LHCN-M2 (cell line): ENCODE results near the gene NDC1. TPM values are rescaled to one million over a fixed set of nuclear protein-coding genes. Genes with fewer than 3 reads are reported as not detected.
"Not testable (repeated sequence)": the region's sequence is repeated elsewhere in the genome, so short reads cannot be mapped to it uniquely, and the experiment has no call there.

Source experiments
- DNase-seq: peaks from one replicate; pipeline ENCODE4 v3.0.0-alpha.2; 2012; ENCODE audit warnings: low read depth
- total RNA-seq: library from RNA; depleted of rRNA; stranded (reverse); fragments of >200 nt; gene quantifications from 2 replicates; pipeline ENCODE4 v1.2.3, GENCODE V29; 2014

Gene NDC1
- total RNA-seq, 1 experiment from 2014 or later = 42.0 TPM

DNA sequence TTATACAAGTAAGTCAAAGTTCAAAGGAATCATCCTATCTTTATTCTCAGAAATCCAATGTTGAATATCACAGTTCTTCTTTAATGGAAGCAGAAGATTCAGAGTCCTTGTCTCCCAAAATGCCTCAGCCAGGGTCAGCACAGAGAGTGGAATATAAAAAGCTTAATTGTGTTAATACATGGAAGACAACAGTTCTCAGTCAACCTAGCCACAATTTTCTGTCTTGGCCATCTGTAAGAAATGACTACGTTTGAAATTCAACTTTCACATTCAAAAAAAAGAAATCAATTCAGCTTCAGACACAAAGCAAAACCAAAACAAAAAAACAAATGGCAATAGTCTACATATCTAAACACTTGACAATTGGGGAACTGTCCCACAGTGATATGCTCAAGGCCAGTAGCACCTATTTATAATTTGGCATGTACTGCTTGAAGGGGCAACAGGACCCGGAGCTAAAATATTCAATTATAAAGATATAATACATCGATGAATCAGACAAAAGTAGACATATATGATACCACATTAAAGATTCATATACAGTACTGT, 71.8 kb downstream of the NDC1 start:
- no peak for DNase-seq

DNA sequence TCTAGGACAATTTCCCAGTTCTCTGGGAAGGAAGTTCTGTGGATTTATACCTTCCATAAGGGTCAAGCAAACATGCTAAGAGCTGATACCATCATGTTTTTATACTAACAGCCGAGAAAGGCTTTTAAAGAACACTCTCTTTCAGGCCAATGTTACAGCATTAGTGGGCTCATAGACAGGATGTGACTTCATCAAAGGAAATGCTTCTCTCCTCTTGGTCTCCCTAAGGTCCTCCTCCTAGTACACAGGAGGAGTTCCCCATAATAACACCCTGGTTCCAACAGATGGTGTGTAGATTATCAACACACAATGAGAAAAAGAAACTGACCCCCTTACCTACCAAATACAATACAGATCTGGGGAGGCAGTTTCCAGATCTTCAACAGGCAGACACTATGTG, 72.4 kb downstream of the NDC1 start:
- DNase-seq = peak; percentile 63

DNA sequence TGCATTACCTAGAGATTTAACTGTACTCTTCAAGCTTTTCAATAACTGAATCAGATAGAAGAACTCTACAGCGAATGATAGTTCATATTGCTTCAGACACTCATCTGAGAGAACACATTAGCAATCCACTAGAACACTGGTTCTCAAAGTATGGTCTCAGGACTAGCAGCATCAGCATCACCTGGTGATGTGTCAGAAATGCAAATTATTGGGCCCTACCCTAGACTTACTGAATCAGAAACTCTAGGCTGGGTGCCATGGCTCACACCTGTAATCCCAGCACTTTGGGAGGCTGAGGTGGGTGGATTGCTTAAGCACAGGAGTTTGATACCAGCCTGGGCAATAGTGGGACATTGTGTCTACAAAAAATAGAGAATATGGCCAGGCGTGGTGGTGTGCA, 74.2 kb downstream of the NDC1 start:
- no peak for DNase-seq

DNA sequence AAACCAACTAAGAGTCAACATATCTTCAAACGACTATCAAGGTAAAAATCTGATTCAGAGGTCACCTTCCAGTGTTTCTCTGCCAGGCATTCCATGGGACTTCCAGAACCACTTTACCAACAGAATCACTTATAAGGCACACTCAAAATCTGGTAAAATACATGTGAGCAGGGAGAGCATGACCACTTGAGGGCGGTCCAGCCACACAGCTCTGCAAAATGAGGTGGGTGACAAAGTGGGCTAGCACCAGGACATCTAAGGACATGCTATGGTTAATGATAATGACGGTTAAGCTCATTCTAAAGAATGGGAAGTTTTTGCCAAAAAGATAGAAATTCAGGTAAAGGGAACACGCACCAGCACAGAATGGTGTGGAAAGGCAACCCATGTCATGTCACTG, 74.6 kb downstream of the NDC1 start:
- DNase-seq = no peak

DNA sequence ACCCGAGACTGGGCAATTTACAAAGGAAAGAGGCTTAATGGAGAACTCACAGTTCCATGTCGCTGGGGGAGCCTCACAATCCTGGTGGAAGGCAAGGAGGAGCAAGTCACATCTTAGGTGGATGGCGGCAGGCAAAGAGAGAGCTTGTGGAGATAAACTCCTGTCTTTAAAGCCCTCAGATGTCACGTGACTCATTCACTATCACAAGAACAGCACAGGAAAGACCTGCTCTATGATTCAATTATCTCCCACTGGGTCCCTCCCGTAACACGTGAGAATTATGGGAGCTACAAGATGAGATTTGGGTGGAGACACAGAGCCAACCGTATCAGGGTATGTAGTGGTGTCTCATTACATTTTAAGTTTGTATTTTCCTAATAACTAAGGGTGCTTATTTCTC, 77.6 kb downstream of the NDC1 start:
- DNase-seq = not testable (repeated sequence)

DNA sequence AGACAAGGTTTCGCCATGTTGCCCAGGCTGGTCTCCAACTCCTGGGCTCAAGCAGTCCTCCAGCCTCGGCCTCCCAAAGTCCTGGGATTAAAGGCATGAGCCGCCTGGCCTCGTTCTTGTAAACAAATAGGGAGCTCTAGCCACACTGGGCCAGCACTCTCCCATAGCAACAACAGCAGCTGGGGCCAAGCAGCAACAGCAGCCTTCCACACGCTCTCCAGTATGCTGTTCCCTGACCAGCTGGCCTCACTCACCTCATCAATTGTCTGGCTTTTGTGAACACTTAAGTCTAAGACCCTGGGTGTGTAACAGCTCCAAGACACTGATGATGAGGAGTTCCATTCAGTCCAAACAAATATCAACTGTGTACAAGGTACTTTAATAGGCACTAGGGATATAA, 82.2 kb downstream of the NDC1 start:
- DNase-seq = no peak

DNA sequence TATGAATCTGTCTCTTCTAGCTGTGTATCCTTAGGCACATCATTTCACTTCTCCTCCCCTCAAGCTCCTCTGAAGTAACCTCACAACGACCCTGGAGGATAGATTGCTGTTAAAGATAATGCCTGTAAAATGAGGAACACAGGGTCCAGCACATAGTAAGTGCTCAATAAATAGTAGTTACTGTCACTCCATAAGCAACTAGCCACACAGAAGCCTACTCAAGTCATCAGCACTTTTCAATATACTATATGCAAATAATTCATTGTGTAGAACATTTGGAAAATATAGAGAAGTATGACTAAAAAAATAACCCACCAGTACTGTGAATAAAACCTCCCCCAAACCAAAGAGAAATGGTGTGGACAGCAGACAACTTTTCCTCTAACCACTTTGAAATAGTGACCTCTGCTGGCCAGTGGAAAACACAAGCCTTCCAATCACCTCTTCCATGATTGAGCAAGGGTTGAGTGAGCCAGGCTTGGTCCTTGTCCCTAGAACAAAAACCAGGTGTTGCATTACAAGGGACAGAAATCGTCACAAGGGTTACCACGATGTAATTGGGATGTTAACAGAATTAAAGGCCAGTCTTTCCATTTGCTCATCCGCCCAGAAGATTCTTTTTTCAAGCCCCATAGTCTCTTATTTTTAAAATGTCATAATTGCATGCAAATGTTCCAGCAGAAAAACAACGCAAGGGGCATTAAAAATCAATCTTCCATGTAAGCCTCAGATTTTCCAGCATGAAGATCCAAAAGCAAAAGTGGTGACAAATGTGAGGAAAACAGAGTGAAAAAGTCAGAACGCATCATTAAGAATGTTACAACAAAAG, 83.4 kb downstream of the NDC1 start:
- peak; percentile 69 for DNase-seq

DNA sequence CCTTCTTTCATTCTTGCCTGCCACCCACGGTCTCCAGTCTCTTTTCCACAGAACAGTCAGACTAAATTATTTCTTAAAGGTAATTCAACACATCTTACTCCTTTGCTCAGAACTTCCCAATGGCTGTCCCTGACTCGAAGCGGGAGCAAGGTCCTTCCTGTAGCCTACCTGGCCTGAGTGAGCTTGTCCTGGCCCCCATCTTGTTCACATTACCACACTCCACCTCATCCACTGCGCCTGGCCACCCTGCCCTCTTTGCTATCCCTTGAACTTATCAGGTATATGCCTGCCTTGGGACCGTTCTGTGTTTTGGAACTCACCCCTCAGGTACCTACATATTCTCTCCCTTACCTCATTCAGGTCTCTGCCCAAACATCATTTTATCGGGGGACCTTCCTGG, 85.8 kb downstream of the NDC1 start:
- no peak for DNase-seq

DNA sequence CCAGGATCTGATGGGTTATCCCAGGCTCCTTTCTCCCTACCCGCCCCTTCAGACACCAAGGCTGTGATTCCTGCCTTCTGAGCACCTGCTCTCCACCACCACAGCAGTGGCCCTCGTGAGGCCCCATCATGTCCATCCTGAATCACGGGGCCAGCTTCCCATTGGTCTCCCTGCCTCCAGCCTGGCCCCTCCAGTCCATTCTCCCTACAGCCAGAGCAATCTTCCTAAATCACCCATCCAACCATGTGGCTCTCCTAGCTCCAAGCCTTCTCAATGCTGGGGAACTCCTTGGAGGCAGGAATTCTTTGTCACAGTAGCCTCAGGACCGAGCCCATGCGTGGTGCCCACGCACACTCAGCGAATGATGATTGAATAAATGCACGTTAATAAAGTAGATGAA, 90.3 kb downstream of the NDC1 start:
- DNase-seq = no peak

DNA sequence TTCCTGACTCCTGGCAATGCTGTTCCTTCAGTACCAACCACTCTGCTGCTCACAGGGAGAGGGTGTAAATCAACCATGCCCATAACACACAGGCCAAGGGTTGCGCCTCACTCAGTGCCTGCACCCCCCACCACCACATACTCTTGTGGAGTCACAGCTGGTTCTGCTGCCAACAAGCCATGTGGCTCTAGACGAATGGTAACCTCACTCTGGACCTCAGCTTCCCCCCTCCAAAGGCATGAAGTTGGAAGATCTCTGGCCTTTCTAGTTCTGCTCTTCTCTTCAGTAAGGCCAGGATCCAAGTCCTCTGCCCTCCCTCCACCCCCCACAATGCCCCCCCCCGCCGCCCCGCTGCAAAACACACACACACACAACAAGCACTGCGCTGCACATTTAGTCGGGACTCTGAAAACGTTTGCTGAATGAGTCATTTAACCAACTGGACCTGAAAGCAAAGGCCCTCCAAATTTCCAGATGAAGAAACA, 97.4 kb downstream of the NDC1 start:
- peak; percentile 91 for DNase-seq

DNA sequence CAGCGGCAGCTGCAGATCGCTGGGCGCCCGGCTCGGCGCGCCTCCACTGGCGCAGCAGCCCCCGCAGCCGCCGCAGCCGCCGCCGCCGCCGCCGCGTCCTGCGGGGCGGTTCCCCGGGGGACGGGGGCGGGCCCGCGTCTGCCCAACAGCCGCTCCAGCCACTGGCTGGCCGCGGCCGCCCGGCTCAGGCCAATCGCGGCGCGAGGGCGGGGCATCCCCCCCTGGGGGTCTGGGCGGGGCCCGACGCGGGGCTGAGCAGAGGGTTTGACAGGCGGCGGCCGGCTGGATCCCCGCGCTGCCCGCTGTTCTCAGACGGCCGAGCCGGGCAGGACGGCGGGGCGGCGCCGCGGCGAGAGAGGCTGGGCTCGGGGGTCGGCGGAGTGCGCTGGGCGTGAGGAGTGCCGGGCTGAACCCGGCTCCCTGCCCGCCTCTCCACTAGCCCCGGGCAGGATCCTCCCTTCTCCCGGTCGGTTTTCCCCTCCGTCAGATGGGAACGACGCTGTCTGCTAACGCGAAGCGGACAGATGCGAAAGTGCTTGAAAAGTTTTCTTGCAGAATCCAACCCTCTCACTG, 98.9 kb downstream of the NDC1 start, which contains the start of gene GLIS1:
Gene GLIS1, minus strand, starts transcription at position 56 of the 573 bp plus-strand sequence. CDS start 1,100 bp downstream, outside the sequence.
- DNase-seq = peak; percentile 86

DNA sequence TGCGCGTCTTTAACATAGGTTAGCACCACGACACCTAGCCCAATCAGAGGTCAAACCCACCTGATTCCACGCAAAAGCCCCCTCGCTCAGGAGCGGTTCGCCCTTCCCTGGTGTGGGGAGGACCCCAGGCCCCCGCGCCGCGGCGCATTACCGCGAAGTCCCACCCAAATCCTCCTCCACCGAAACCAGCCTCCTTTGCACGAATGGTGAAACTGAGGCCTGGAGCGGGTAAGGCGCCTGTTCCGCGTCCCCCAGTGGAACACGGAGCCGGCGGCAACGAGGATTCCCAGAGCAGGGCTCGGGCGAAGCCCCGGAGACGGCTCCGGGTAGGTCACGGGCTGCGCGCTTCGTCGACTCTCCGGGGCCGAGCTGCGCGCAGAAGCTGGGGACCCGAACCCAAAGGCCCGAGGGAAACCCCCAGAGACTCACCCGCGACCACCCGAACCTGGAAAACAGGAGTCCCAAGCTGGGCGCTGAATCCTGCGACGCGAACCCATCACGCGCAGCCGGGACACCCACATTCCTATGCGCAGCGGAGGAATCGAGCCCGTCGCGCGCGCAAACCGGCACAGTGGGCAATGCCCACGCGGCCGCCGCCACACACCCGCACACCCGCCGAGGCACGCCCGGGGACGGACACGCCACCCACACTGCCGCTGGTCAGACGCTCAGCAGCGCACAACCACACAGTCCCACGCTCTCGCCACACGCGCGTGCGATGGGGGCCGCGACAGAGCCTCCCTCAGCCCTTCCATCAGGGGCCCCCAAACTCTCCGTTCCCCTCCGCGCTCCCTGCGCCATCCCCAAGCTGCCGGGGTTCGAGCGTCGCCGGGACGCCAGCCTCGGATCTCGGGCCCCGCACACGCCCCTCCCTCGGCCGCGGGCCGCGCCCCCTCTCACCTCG, 99.6 kb downstream of the NDC1 start:
- no peak for DNase-seq

DNA sequence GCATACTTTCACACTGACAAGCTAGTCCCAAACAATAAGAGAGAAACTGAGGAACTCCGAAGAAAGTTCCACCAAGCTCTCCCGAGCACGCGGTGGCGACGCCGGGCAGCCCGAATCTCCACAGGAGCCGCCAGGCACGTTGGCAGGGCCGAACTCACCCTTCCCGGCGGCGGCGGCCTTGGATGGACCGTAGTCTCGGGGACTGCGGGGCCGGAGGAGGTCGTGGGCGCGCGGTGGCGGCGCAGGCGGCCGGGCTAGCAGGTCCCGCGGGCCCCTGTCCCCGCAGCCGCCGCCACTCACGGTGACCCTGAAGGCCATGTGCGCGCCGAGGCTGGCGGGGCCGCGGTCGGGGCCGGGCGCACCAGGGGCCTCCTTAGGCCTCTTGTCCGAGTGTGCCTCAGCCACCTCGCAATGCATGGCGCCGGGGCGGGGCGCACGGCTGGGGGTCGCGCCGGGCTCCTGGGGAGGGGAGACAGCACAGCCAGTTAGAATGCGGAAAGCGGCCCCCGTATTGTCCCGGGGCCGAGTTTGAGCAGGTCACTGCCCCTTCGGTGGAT, 100.4 kb downstream of the NDC1 start:
- no peak for DNase-seq

DNA sequence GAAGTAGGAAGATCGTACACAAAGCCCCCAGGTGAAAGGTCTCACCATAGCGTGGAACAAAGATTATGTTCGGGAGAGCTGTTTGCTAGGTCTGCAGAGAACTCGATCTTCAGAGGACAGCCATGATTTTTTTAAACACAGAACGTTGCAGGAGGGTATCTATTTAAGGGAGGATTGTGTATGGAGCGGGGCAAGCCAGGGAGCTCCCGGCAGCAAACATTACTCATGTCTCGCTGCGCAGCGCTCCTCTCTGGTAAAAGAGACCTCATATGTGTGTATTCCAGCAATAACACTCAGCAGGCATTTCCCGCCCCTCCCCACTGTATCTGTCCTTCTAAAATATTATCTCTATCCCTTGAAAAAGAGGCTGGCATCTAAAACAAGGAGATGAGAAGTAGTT, 101.8 kb downstream of the NDC1 start:
- no peak for DNase-seq

DNA sequence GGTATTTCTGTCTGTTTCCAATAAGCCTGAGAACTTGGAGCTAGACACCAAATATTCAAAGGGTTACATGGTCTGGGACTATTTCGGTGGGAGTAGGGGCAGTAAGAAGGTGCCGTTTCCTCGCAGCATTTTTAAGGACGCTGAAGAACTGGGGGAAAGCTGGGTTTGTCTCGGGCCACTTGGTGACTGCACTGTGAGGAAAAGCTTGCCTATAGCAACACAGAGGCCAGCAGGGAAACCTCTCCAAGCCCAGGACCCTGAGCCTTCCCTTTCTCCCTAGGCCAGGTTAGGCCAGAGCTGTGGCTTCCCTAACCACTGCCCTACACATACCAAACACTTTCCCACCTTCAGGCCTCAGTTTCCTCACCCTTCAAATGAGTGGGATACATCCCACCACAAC, 102.4 kb downstream of the NDC1 start:
- DNase-seq = no peak

DNA sequence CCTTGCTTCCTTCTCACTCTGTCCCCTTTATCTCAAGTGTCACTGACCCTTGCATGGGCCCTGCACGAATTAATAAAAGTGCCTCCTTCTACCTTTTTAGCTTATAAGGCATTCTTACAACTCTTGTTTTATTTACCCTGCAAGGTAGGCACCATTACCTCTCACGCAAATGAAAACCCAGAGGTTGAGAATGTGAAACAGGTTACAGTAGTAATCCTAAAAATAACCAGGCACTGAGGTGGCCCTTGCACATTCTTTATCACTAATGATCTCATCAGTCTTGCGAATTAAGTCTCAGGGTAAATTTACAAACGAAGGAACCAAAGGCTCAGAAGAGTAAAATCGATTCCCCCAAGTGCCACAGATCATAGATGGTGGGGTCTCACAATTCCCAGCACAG, 102.8 kb downstream of the NDC1 start:
- no peak for DNase-seq

DNA sequence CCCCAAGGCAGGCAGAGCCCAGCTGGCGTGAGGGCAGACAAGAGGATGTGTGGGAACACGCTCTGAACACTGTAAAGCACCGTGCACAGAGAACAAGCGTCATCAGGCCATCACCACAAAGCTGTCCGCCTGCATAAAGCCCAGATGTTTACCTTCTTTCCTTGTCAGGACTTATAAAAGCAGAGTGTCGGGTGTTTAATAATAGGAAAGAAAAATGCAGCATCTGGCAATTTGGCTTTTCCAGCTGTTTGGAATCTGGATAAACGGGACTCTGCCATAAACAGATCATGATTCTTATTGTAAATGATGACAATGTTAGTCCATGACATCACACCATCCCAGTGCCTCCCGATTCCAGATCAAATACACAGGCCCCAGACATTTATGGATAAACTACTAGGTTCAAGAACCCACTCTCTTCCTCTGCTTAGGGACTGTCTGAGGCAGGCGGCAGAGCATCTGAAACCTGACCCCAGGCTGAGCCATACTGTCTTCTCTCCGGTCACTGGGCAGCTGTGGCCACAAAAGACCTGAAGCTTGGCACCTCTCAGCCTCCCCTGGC, 103.4 kb downstream of the NDC1 start:
- peak; percentile 77 for DNase-seq

DNA sequence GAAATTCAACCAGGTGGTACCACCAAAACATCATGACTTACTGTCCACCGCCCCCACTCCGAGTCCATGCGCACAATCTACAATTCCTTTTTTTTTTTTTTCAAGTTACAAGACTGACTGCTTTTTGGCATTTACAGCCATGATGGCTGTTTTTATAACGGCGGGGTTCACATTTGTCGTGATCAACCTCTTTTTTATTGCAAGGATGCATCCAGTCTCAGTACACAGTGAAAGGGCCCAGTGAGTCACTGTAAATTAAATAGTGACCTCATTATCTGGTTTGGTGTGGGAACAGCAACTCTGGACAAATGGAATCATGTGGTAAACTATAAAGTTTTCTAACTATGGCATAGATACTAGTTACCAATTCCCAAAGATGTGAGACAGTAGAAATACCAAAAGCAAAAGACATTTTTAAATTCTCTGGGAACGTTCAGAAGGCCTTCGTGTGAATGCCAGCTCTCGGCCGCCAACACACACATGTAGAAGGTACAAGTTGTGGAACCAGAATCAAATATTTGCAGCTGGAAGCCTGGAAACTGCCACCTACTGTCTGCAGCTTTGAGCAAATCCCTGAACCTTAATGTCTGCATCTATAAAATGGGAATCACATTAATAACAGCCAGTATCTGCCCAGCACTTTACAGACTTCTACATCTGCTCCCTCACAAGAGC, 104.0 kb downstream of the NDC1 start:
- DNase-seq = peak; percentile 91

DNA sequence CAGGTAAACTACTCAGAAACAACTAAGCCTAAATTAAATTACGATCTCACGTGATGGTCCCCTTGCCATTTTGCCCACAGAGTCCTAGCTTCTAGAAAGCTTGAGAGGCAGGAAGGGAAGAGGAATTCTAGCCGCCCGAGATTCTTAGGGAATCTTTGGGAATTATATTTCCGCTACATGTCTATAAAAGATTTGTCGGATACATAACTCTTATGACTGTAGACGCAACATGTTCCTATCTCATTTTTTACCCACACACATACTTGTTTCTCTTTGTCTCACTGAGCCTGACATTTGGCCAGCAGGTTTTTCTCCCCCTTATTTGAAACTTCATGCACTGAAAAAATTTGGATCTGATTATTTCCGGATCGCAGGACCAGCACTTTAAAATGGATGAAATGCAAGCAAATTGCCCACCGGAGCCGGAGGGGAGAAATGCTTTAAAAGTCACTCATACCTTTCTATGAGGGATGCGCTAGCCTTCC, 104.6 kb downstream of the NDC1 start:
- DNase-seq = no peak

DNA sequence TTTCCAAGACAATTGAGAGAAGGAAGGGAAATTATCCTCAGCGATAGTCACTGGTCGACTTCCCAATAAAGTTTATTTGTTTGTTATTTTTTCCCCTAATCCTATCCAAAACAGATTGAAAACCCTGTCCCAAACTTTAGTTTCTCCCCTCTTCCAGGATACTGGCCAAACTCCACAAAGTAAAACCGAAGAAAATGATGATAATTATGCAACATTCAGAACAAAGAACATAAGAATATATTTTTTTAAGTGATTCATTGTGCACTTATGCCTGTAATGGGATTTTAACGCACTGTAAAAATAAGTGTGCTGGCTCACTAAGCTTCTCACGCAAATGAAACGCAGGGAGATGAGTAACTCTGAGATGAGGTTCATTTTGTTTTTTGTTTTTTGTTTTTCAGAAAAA, 105.2 kb downstream of the NDC1 start:
- peak; percentile 95 for DNase-seq
